DMS79 treated with DMSO at 0.1 percent for 48 hours (cell line): ENCODE measurements around the gene METTL22.

ENCODE experiments used
- DNase-seq: peaks from one replicate; lab custom pipeline; 2025; lab: John Stamatoyannopoulos, UW

The METTL22 gene

GRCh38 chr16:8694795-8695728 lies 73.6 kb downstream of the METTL22 start:
- no peak for DNase-seq

GRCh38 chr16:8696880-8697279 lies 75.4 kb downstream of the METTL22 start:
- DNase-seq, result no peak

GRCh38 chr16:8697965-8698364 lies 76.5 kb downstream of the METTL22 start:
- no peak for DNase-seq
